ENCODE data around the gene C12orf54.
"Not testable (repeated sequence)": the region's sequence is repeated elsewhere in the genome, so short reads cannot be mapped to it uniquely, and the experiment has no call there.

C12orf54 gene

GRCh38 chr12:48482930-48483329 lies 632 bp downstream of the C12orf54 start:
- no peak for TF ChIP-seq CTCF (IDR thresholded peaks at IDR 0.05; ENCODE audit: control insufficient read depth, extremely low read depth, insufficient read depth)
- no peak for DNase-seq (ENCODE audit: low read depth)
- H3K4me3 ChIP-seq (ENCODE audit: low read depth, low read length): no peak overlapping the region

GRCh38 chr12:48486261-48486660 lies 4.0 kb downstream of the C12orf54 start:
- no peak for DNase-seq (ENCODE audit: low read depth)
- no peak for TF ChIP-seq CTCF (IDR thresholded peaks at IDR 0.05; ENCODE audit: control insufficient read depth, extremely low read depth, insufficient read depth)
- H3K4me3 ChIP-seq (ENCODE audit: low read depth, low read length): no peak overlapping the region

GRCh38 chr12:48486679-48487078 lies 4.4 kb downstream of the C12orf54 start:
- H3K4me3 ChIP-seq (ENCODE audit: low read depth, low read length): no peak overlapping the region
- TF ChIP-seq CTCF (IDR thresholded peaks at IDR 0.05; ENCODE audit: control insufficient read depth, extremely low read depth, insufficient read depth): no peak
- DNase-seq (ENCODE audit: low read depth): no peak

GRCh38 chr12:48489012-48489411 lies 6.7 kb downstream of the C12orf54 start:
- no peak for DNase-seq (ENCODE audit: low read depth)
- no peak for TF ChIP-seq CTCF (IDR thresholded peaks at IDR 0.05; ENCODE audit: control insufficient read depth, extremely low read depth, insufficient read depth)
- no peak overlapping the region for H3K4me3 ChIP-seq (ENCODE audit: low read depth, low read length)

- H3K4me3 ChIP-seq (ENCODE audit: low read depth, low read length); DNase-seq (ENCODE audit: low read depth): not testable (repeated sequence)
These were observed 7.2 kb downstream of the C12orf54 start for GRCh38 chr12:48489456-48489855.

- not testable (repeated sequence) for H3K4me3 ChIP-seq (ENCODE audit: low read depth, low read length); DNase-seq (ENCODE audit: low read depth)
These were observed 18.0 kb downstream of the C12orf54 start for GRCh38 chr12:48500281-48500680.

- DNase-seq (ENCODE audit: low read depth); H3K4me3 ChIP-seq (ENCODE audit: low read depth, low read length): not testable (repeated sequence)
These were observed 24.5 kb downstream of the C12orf54 start for GRCh38 chr12:48506836-48507235.

- no peak for TF ChIP-seq CTCF (IDR thresholded peaks at IDR 0.05; ENCODE audit: control insufficient read depth, extremely low read depth, insufficient read depth)
- no peak overlapping the region for H3K4me3 ChIP-seq (ENCODE audit: low read depth, low read length)
- DNase-seq (ENCODE audit: low read depth): no peak
These were observed 26.7 kb downstream of the C12orf54 start for GRCh38 chr12:48508987-48509386.

- H3K4me3 ChIP-seq (ENCODE audit: low read depth, low read length): no peak overlapping the region
- no peak for TF ChIP-seq CTCF (IDR thresholded peaks at IDR 0.05; ENCODE audit: control insufficient read depth, extremely low read depth, insufficient read depth)
These were observed 27.8 kb downstream of the C12orf54 start for GRCh38 chr12:48510111-48510510.

More at GRCh38 chr12:48510111-48510510, 27.8 kb downstream of the C12orf54 start:
- no peak for DNase-seq (ENCODE audit: low read depth)
